Panc1 (cell line): ENCODE data around the gene DHX36. TPM values are rescaled to one million over a fixed set of nuclear protein-coding genes. Genes with fewer than 3 reads are reported as not detected.

ENCODE experiments used
- ATAC-seq: fragments of 200-7000 bp; cut with Tn5 transposase; 2 replicates; pipeline ENCODE4 v1.9.1; 2020; ENCODE audit warnings: mild to moderate bottlenecking, moderate library complexity
- BruUV-seq: library from RNA; stranded (reverse); fragments of 400-500 nt; replicated peaks from 2 replicates; lab custom pipeline; 2021; lab: Mats Ljungman, UMichigan
- CTCF ChIA-PET: fragments of 300-600 bp; sonication (Branson Sonifier 250); formaldehyde crosslinking; loops from one replicate; lab custom pipeline; 2022; ENCODE audit warnings: antibody characterized with exemption; lab: Charles Lee
- POLR2A ChIA-PET: fragments of 300-600 bp; sonication (Branson Sonifier 250); formaldehyde crosslinking; loops from one replicate; lab custom pipeline; 2022; ENCODE audit warnings: antibody characterized with exemption; lab: Charles Lee
- DNase-seq: peaks from one replicate; pipeline ENCODE4 v3.0.0-alpha.2; 2010; ENCODE audit warnings: low read depth, low spot score
- H3K27ac ChIP-seq: 2 replicates; pipeline ENCODE4 v1.5.1; 2011; ENCODE audit warnings: mild to moderate bottlenecking, low read length, inconsistent platforms
- H3K27me3 ChIP-seq: fragments of 200-500 bp; sonication (Bioruptor generic); 2 replicates; pipeline ENCODE4 v1.6.0; 2014; ENCODE audit warnings: low read length, inconsistent platforms; ENCODE audit not compliant: control insufficient read depth, insufficient read depth
- H3K36me3 ChIP-seq: fragments of 200-500 bp; sonication (Bioruptor generic); 2 replicates; pipeline ENCODE4 v1.5.1; 2014; ENCODE audit warnings: inconsistent platforms, mild to moderate bottlenecking, low read length, moderate library complexity; ENCODE audit not compliant: control insufficient read depth, insufficient read depth
- H3K4me1 ChIP-seq: 2 replicates; pipeline ENCODE4 v1.5.1; 2011; ENCODE audit warnings: inconsistent platforms, mild to moderate bottlenecking, low read length, moderate library complexity; ENCODE audit not compliant: control insufficient read depth, insufficient read depth
- H3K4me3 ChIP-seq, 2 experiments: 2 replicates each; pipeline ENCODE4 v1.5.1; 2011 to 2012; ENCODE audit warnings: low read depth in 2 of 2, low read length in 2 of 2, mild to moderate bottlenecking in 2 of 2, inconsistent platforms in 1 of 2, moderate library complexity in 1 of 2
- H3K9me3 ChIP-seq: fragments of 200-500 bp; sonication (Bioruptor generic); 2 replicates; pipeline ENCODE4 v1.5.1; 2014; ENCODE audit warnings: low read depth, mild to moderate bottlenecking, inconsistent platforms, low read length, moderate library complexity; ENCODE audit not compliant: control insufficient read depth, insufficient read depth
- CTCF ChIP-seq: fragments of 450-650 bp; IDR thresholded peaks from 2 replicates; pipeline ENCODE4 v1.5.1; 2017; ENCODE audit warnings: mild to moderate bottlenecking
- POLR2AphosphoS5 ChIP-seq: IDR thresholded peaks from 2 replicates; pipeline ENCODE4 v1.6.1; 2012; ENCODE audit warnings: mild to moderate bottlenecking, low read depth, low read length, moderate library complexity
- REST ChIP-seq, 2 experiments: IDR thresholded peaks; 2 replicates each; pipeline ENCODE4 v1.6.1; 2011 to 2012; ENCODE audit warnings: low read depth in 2 of 2, control low read depth in 1 of 2, low read length in 1 of 2, mild to moderate bottlenecking in 1 of 2, moderate library complexity in 1 of 2; ENCODE audit not compliant: insufficient read depth in 1 of 2
- SIN3A ChIP-seq: IDR thresholded peaks from 2 replicates; pipeline ENCODE4 v1.6.1; 2012; ENCODE audit warnings: low read depth, mild to moderate bottlenecking, low read length, moderate library complexity, borderline replicate concordance; ENCODE audit not compliant: insufficient read depth
- TCF7L2 ChIP-seq: IDR thresholded peaks from 2 replicates; pipeline ENCODE4 v1.6.1; 2011; ENCODE audit warnings: mild to moderate bottlenecking, low read depth, low read length, inconsistent platforms
- in situ Hi-C: cut with HindIII; loops from 2 replicates; pipeline ENCODE4 v1.10.0; 2016; ENCODE audit warnings: low sequenced_read_pairs, low pct_unique_long_range_greater_than_20kb
- intact Hi-C: fragments of 100-400 bp; cut with micrococcal nuclease; formaldehyde crosslinking; loops from one replicate; pipeline ENCODE4 v1.10.0; 2022; ENCODE audit not compliant: unreplicated experiment
- total RNA-seq: library from RNA; stranded (reverse); gene quantifications from one replicate; pipeline ENCODE4 v1.2.1, GENCODE V29; 2021; ENCODE audit not compliant: unreplicated experiment

DHX36 gene
- total RNA-seq, 1 experiment from 2014 or later, result 74.3 TPM

- intact Hi-C loops, result no loop called here
Observed at GRCh38 chr3:154307363-154307762, 16.9 kb downstream of the DHX36 start.

GRCh38 chr3:154304936-154305335 is 19.4 kb downstream of the DHX36 start:
- ChIA-PET POLR2A (no interaction called here), CTCF (no interaction called here)
- Histone ChIP-seq H3K27me3 (no peaks in the 10 kb centered on the region), H3K4me3 (no peak overlapping the region), H3K27ac (no peak overlapping the region), H3K36me3 (peaks cover 51% of the 10 kb centered on the region), H3K4me1 (no peaks in the 10 kb centered on the region), H3K9me3 (no peaks in the 10 kb centered on the region)
- no peak for ATAC-seq
- BruUV-seq, result no TSS peak
- DNase-seq, result no peak
- in situ Hi-C loops, result no loop called here
- TF ChIP-seq POLR2AphosphoS5, result no peak
- no peak for TF ChIP-seq CTCF
- no peak for TF ChIP-seq REST (IDR thresholded peaks at IDR 0.05; ENCODE audit: insufficient read depth in 1 of 2, low read depth in 2 of 2, low read length in 1 of 2)
- no peak for TF ChIP-seq TCF7L2
- TF ChIP-seq SIN3A, result no peak
- intact Hi-C loops, result no loop called here

More at GRCh38 chr3:154307363-154307762, 16.9 kb downstream of the DHX36 start:
- Histone ChIP-seq H3K36me3 (peaks cover 49% of the 10 kb centered on the region), H3K9me3 (no peaks in the 10 kb centered on the region), H3K4me1 (no peaks in the 10 kb centered on the region), H3K27me3 (no peaks in the 10 kb centered on the region), H3K4me3 (no peak overlapping the region), H3K27ac (no peak overlapping the region)
- no TSS peak for BruUV-seq
- ATAC-seq, result no peak
- in situ Hi-C loops, result no loop called here
- CTCF ChIA-PET, result no interaction called here
- POLR2A ChIA-PET, result no interaction called here
- no peak for DNase-seq
- no peak for TF ChIP-seq POLR2AphosphoS5
- TF ChIP-seq TCF7L2, result no peak
- TF ChIP-seq REST (IDR thresholded peaks at IDR 0.05; ENCODE audit: insufficient read depth in 1 of 2, low read depth in 2 of 2, low read length in 1 of 2), result no peak
- no peak for TF ChIP-seq CTCF
- no peak for TF ChIP-seq SIN3A
